Transverse colon (tissue), 4 donors: ENCODE data around the gene LMOD3. TPM values are rescaled to one million over a fixed set of nuclear protein-coding genes. Genes with fewer than 3 reads are reported as not detected.

Experiments used
- DNase-seq: peaks from one replicate; pipeline ENCODE4 v3.0.0-alpha.2; 2019
- H3K27ac ChIP-seq, 4 donors: fragments of 200-600 bp; sonication (generic); 2 replicates each; pipeline ENCODE4 v1.5.1; 2016 to 2018; ENCODE audit warnings: inconsistent platforms in 4 of 4
- H3K27me3 ChIP-seq: fragments of 200-600 bp; sonication (generic); 2 replicates; pipeline ENCODE4 v1.5.1; 2017; ENCODE audit warnings: inconsistent platforms
- H3K36me3 ChIP-seq, 4 donors: fragments of 200-600 bp; sonication (generic); 2 replicates each; pipeline ENCODE4 v1.5.1; 2017 to 2019; ENCODE audit warnings: inconsistent platforms in 4 of 4
- H3K4me1 ChIP-seq, 4 donors: fragments of 200-600 bp; sonication (generic); 2 replicates each; pipeline ENCODE4 v1.5.1; 2017 to 2020; ENCODE audit warnings: inconsistent platforms in 4 of 4
- H3K4me3 ChIP-seq, 4 donors: fragments of 200-600 bp; sonication (generic); 1 replicate in 1 of 4; 2 replicates in 3 of 4; pipeline versions ENCODE4 v1.5.1 to v1.6.1; 2017 to 2019; ENCODE audit warnings: inconsistent platforms in 4 of 4
- H3K9me3 ChIP-seq, 2 donors: fragments of 200-600 bp; sonication (generic); 2 replicates each; pipeline ENCODE4 v1.5.1; 2017 to 2019; ENCODE audit warnings: inconsistent platforms in 2 of 2
- CTCF ChIP-seq, 5 experiments: fragments of 200-600 bp in 3 of 5; fragments of 450-650 bp in 2 of 5; sonication (generic) in 3 of 5; IDR thresholded peaks; 1 replicate in 2 of 5; 2 replicates in 3 of 5; pipeline ENCODE4 v1.5.1; 2016 to 2017; ENCODE audit warnings: antibody characterized with exemption in 5 of 5, inconsistent platforms in 3 of 5, mild to moderate bottlenecking in 2 of 5, moderate library complexity in 1 of 5
- EP300 ChIP-seq: sonication (generic); formaldehyde crosslinking; IDR thresholded peaks from one replicate; pipeline ENCODE4 v1.6.1; 2017; ENCODE audit warnings: antibody characterized with exemption, low read depth
- POLR2A ChIP-seq: fragments of 450-650 bp; IDR thresholded peaks from one replicate; pipeline ENCODE4 v1.6.1; 2016; ENCODE audit warnings: antibody characterized with exemption, mild to moderate bottlenecking, moderate library complexity
- POLR2AphosphoS5 ChIP-seq, 3 donors: sonication (generic); formaldehyde crosslinking; IDR thresholded peaks; one replicate each; pipeline ENCODE4 v1.6.1; 2016; ENCODE audit warnings: antibody characterized with exemption in 3 of 3
- WGBS, 2 donors: methylation state at CpG; one replicate each; pipeline ENCODE4 v1.1.5; 2018; ENCODE audit warnings: low coverage in 1 of 2; 5-methylcytosine and 5-hydroxymethylcytosine counted together
- in situ Hi-C, 4 donors: fragments of 200-750 bp; cut with MboI; loops; one replicate each; pipeline versions ENCODE4 v1.15.0 to v1.15.1; 2017; ENCODE audit warnings: low sequenced_read_pairs in 3 of 4, low pct_ligation_motif_present in 1 of 4, low pct_unique_long_range_greater_than_20kb in 1 of 4
- intact Hi-C: fragments of 100-400 bp; cut with DNase I; formaldehyde crosslinking; loops from one replicate; pipeline ENCODE4 v1.15.1; 2023; ENCODE audit warnings: low total_unique reads
- total RNA-seq, 4 donors: library from RNA; depleted of rRNA; stranded (reverse); fragments of >200 nt; gene quantifications; one replicate each; pipeline ENCODE4 v1.1.0, GENCODE V29; 2016

The LMOD3 gene
- total RNA-seq, 4 donors from 2014 or later: 0.27 TPM; not detected in 3

DNA sequence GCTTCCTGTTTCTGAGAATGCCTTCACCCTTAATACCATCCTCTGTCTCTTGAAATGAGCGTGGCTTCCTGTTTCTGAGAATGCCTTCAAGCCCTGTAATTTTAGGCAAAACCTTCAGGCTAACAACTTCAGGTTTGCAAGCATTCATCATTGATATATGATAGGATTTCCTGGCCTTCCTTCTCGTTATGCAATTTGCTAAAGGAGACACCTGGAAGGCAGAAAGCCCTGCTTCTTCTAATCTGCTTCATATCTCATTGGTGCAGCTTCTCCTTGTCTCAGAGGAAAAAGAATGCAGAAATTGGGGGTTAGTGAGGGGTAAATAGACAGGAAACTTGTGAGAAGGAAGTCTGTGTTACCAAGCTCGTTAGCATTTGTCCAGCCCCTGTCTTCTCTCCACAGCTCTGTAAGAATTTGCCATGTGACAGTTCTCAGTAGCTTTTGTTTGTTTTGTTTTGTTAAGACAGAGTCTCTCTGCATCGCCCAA, 30.3 kb downstream of the LMOD3 start:
- no peaks in the 10 kb centered on the region for H3K27me3 ChIP-seq
- no peak for DNase-seq
- peaks cover 59 to 95% (median 70%) of the 10 kb centered on the region in 4 donors for H3K4me1 ChIP-seq
- H3K9me3 ChIP-seq: no peaks in the 10 kb centered on the region
- peak overlapping the region in 1 of 4 donors; percentile 8 for H3K4me3 ChIP-seq
- intact Hi-C loops (no loop called here), in situ Hi-C loops (no loop called here)
- peak in 2 of 3 donors; percentile 21 to 28 for TF ChIP-seq POLR2AphosphoS5 (IDR thresholded peaks at IDR 0.05)
- no peak for TF ChIP-seq POLR2A
- H3K36me3 ChIP-seq: no peaks in the 10 kb centered on the region
- WGBS, 2 donors: 39 to 44% methylated on average over 2 to 4 of the region's 4 CpGs
- H3K27ac ChIP-seq: peak overlapping the region; percentile 74 to 95 (median 80)

DNA sequence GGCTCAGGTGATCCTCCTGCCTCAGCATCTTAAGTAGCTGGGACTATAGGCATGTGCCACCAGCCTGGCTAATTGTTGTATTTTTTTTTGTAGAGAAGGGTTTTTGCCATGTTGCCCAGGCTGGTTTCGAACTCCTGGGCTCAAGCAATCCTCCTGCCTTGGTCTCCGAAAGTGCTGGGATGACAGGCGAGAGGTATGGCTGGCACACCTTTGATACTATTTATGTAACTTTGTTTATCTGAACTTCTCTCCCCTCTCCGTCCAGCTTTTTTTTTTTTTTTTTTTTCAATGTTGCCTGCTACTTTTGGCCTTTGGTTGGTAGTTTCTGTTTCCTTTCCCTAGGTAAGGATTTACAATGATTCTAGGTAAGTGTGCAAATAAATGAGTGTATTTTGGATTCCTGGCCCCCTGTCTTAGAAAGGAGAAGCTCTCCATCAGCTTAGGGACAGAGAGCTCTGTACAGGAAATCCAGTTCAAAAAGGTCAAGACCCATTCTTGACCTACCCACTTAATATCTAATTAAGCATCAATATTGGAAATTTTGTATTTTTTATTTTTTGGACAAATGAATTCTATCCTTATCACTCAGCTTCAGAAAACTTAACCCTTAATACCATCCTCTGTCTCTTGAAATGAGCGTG, 30.9 kb downstream of the LMOD3 start:
- no peak for DNase-seq
- Histone ChIP-seq H3K27me3 (no peaks in the 10 kb centered on the region), H3K27ac (peak overlapping the region; percentile 74 to 95 (median 80)), H3K9me3 (no peaks in the 10 kb centered on the region), H3K36me3 (no peaks in the 10 kb centered on the region), H3K4me1 (peaks cover 63 to 98% (median 75%) of the 10 kb centered on the region in 4 donors), H3K4me3 (peak overlapping the region in 1 of 4 donors; percentile 8)
- intact Hi-C loops (no loop called here), in situ Hi-C loops (no loop called here)
- 61 to 64% methylated on average over 4 to 5 of the region's 5 CpGs for WGBS, 2 donors
- TF ChIP-seq POLR2AphosphoS5 (IDR thresholded peaks at IDR 0.05): no peak
- no peak for TF ChIP-seq CTCF (IDR thresholded peaks at IDR 0.05)
- no peak for TF ChIP-seq POLR2A
- TF ChIP-seq EP300: no peak

DNA sequence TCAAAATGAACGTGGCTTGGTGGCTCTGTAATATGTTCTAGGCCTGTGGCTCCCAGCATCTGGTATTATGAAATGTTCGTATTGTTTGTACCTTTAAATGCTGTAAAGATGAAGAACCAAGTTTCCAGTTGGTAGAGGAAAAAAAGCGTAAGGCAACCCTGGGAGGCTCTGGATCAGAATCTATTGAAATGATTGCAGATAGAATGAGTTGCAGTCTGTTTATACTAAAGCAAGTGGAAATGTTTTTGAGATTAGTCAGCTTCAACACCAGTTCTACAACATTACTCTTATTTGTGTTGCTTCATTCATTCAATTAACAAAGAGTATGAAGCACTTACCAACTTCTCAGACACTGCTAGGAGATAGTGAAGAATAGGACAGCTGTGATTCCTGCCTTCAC, 32.4 kb downstream of the LMOD3 start:
- no peak for DNase-seq
- intact Hi-C loops (no loop called here), in situ Hi-C loops (no loop called here)
- no peak for TF ChIP-seq CTCF (IDR thresholded peaks at IDR 0.05)
- no peak for TF ChIP-seq POLR2A
- no peak for TF ChIP-seq EP300
- peak in 1 of 3 donors; percentile 34 for TF ChIP-seq POLR2AphosphoS5 (IDR thresholded peaks at IDR 0.05)
- 31 to 69% methylated on average over 3 of the region's 3 CpGs for WGBS, 2 donors
- Histone ChIP-seq H3K4me3 (no peak overlapping the region), H3K27me3 (no peaks in the 10 kb centered on the region), H3K9me3 (no peaks in the 10 kb centered on the region), H3K27ac (peak overlapping the region; percentile 54 to 95 (median 80)), H3K36me3 (no peaks in the 10 kb centered on the region), H3K4me1 (peaks cover 63 to 87% (median 70%) of the 10 kb centered on the region in 4 donors)

GRCh38 chr3:69088063-69088462, 34.3 kb downstream of the LMOD3 start:
- intact Hi-C loops: no loop called here
- Histone ChIP-seq H3K4me3 (peak overlapping the region in 1 of 4 donors; percentile 87), H3K36me3 (no peaks in the 10 kb centered on the region), H3K27ac (peak overlapping the region; percentile 94 to 97 (median 96)), H3K27me3 (no peaks in the 10 kb centered on the region), H3K9me3 (no peaks in the 10 kb centered on the region), H3K4me1 (peaks cover 58 to 83% (median 68%) of the 10 kb centered on the region in 4 donors)
- TF ChIP-seq POLR2AphosphoS5 (IDR thresholded peaks at IDR 0.05): peak in 1 of 3 donors; percentile 24
- peak in 1 of 5 experiments; percentile 16 for TF ChIP-seq CTCF (IDR thresholded peaks at IDR 0.05)
- TF ChIP-seq POLR2A: no peak
- in situ Hi-C loops: no loop called here
- WGBS, 2 donors: 0 to 26% methylated on average over 1 to 2 of the region's 2 CpGs
- no peak for DNase-seq
